HL-60 (cell line): ENCODE results near the gene TUBB3.

ENCODE experiments used
- DNase-seq, 2 experiments: peaks; one replicate each; pipeline ENCODE4 v3.0.0-alpha.2; 2010 to 2020; ENCODE audit warnings: low read depth in 1 of 2, low spot score in 1 of 2
- H3K27ac ChIP-seq: fragments of 250-450 bp; sonication (Bioruptor Pico); replicated peaks from 2 replicates; pipeline ENCODE4 v1.5.1; 2020; ENCODE audit warnings: mild to moderate bottlenecking, moderate library complexity
- H3K27me3 ChIP-seq: fragments of 250-450 bp; sonication (Bioruptor Pico); 2 replicates; pipeline ENCODE4 v1.5.1; 2021; ENCODE audit warnings: mild to moderate bottlenecking, moderate library complexity; ENCODE audit not compliant: insufficient read depth, poor library complexity, severe bottlenecking
- H3K4me3 ChIP-seq: replicated peaks from 2 replicates; pipeline ENCODE4 v1.5.1; 2011; ENCODE audit warnings: mild to moderate bottlenecking, control low read depth, low read length; ENCODE audit not compliant: insufficient read depth
- CTCF ChIP-seq: IDR thresholded peaks from one replicate; pipeline ENCODE4 v1.5.1; 2011; ENCODE audit warnings: low read length, control low read depth, inconsistent platforms; ENCODE audit not compliant: insufficient read depth
- GABPA ChIP-seq: IDR thresholded peaks from 2 replicates; pipeline ENCODE4 v1.6.1; 2012; ENCODE audit warnings: low read depth
- POLR2AphosphoS5 ChIP-seq: IDR thresholded peaks from 2 replicates; pipeline ENCODE4 v1.6.1; 2012; ENCODE audit warnings: low read depth
- REST ChIP-seq: IDR thresholded peaks from 2 replicates; pipeline ENCODE4 v1.6.1; 2012; ENCODE audit warnings: low read depth; ENCODE audit not compliant: insufficient replicate concordance
- SPI1 ChIP-seq: IDR thresholded peaks from 2 replicates; pipeline ENCODE4 v1.6.1; 2012; ENCODE audit warnings: low read depth, mild to moderate bottlenecking, borderline replicate concordance

Gene TUBB3

DNA sequence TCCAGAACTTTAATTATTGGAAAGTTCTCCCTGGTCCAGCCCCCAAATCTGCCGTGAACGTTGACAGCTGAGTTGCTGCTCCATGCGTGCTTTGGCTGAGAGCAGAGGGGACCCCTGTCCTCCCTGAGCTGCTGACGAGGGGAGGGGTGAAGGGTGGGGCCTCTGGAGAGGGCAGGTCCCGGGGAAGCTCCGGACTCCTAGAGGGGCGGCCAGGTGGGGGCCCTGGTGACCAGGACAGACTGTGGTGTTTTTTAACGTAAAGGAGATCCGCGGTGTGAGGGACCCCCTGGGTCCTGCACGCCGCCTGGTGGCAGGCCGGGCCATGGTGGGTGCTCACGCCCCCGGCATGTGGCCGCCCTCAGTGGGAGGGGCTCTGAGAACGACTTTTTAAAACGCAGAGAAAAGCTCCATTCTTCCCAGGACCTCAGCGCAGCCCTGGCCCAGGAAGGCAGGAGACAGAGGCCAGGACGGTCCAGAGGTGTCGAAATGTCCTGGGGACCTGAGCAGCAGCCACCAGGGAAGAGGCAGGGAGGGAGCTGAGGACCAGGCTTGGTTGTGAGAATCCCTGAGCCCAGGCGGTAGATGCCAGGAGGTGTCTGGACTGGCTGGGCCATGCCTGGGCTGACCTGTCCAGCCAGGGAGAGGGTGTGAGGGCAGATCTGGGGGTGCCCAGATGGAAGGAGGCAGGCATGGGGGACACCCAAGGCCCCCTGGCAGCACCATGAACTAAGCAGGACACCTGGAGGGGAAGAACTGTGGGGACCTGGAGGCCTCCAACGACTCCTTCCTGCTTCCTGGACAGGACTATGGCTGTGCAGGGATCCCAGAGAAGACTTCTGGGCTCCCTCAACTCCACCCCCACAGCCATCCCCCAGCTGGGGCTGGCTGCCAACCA is 4.4 kb upstream of the TUBB3 start, which contains the start of gene MC1R:
Gene MC1R, plus strand, starts transcription at position 410 of the 895 bp plus-strand sequence. Its CDS starts 397 bp downstream, at position 807.
- no peak for DNase-seq
- H3K27ac ChIP-seq, result no peak within 1 kb of the TSS
- H3K27me3 ChIP-seq, result peaks cover 6% of the 10 kb centered on the region
- TF ChIP-seq GABPA (no peak), REST (no peak), POLR2AphosphoS5 (no peak), SPI1 (no peak), CTCF (no peak)
- peak within 1 kb of the TSS; percentile 20; the same call in 1 of the 2 replicates for H3K4me3 ChIP-seq

GRCh38 chr16:89919535-89920406 is 3.4 kb upstream of the TUBB3 start:
- Histone ChIP-seq H3K27ac (no peak overlapping the region), H3K27me3 (peaks cover 10% of the 10 kb centered on the region), H3K4me3 (no peak overlapping the region)
- TF ChIP-seq GABPA (no peak), SPI1 (no peak), CTCF (no peak), REST (no peak), POLR2AphosphoS5 (no peak)
- no peak for DNase-seq

DNA sequence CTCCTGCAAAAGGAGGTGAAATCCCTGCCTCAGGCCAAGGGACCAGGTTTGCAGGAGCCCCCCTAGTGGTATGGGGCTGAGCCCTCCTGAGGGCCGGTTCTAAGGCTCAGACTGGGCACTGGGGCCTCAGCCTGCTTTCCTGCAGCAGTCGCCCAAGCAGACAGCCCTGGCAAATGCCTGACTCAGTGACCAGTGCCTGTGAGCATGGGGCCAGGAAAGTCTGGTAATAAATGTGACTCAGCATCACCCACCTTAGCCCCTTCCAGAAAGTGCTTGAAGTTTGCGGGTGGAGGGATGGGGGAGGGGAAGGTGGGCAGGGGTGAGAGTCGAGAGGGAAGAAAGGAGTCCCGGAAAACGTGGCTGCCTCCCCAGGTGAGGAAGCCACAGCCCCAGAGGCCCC is 2.4 kb upstream of the TUBB3 start:
- no peak for DNase-seq
- Histone ChIP-seq H3K27ac (no peak overlapping the region), H3K27me3 (peaks cover 12% of the 10 kb centered on the region), H3K4me3 (no peak overlapping the region)
- no peak for TF ChIP-seq SPI1
- TF ChIP-seq GABPA, result no peak
- TF ChIP-seq POLR2AphosphoS5, result no peak
- TF ChIP-seq CTCF, result no peak
- no peak for TF ChIP-seq REST
